Ascending aorta (tissue), 2 donors: Measurements from ENCODE around the gene CHGA. TPM values are rescaled to one million over a fixed set of nuclear protein-coding genes. Genes with fewer than 3 reads are reported as not detected.

Experiments used
- DNase-seq, 2 donors: peaks; one replicate each; pipeline ENCODE4 v3.0.0-alpha.2; 2019; ENCODE audit warnings: low spot score in 2 of 2
- H3K27ac ChIP-seq, 2 donors: fragments of 200-600 bp; sonication (generic); one replicate each; pipeline ENCODE4 v1.5.1; 2016 to 2017; ENCODE audit warnings: mild to moderate bottlenecking in 1 of 2
- H3K27me3 ChIP-seq: fragments of 200-600 bp; sonication (generic); one replicate; pipeline ENCODE4 v1.5.1; 2017
- H3K36me3 ChIP-seq, 2 donors: fragments of 200-600 bp; sonication (generic); one replicate each; pipeline ENCODE4 v1.5.1; 2016
- H3K4me1 ChIP-seq, 2 donors: fragments of 200-600 bp; sonication (generic); one replicate each; pipeline ENCODE4 v1.5.1; 2016 to 2017; ENCODE audit warnings: mild to moderate bottlenecking in 1 of 2
- H3K4me3 ChIP-seq, 2 donors: fragments of 200-600 bp; sonication (generic); one replicate each; pipeline ENCODE4 v1.5.1; 2016 to 2017; ENCODE audit warnings: mild to moderate bottlenecking in 1 of 2
- H3K9me3 ChIP-seq, 2 donors: fragments of 200-600 bp; sonication (generic); one replicate each; pipeline ENCODE4 v1.5.1; 2016
- CTCF ChIP-seq, 3 experiments: fragments of 200-600 bp in 2 of 3; fragments of 450-650 bp in 1 of 3; sonication (generic) in 2 of 3; IDR thresholded peaks; one replicate each; pipeline ENCODE4 v1.5.1; 2016 to 2019; ENCODE audit warnings: antibody characterized with exemption in 3 of 3, mild to moderate bottlenecking in 1 of 3, moderate library complexity in 1 of 3
- intact Hi-C: fragments of 100-400 bp; cut with DNase I; formaldehyde crosslinking; loops from one replicate; pipeline ENCODE4 v1.15.1; 2023
- total RNA-seq: library from RNA; depleted of rRNA; stranded (reverse); fragments of >200 nt; gene quantifications from one replicate; pipeline ENCODE4 v1.1.0, GENCODE V29; 2016

The CHGA gene
- total RNA-seq, 1 donor from 2014 or later: 0.32 TPM

GRCh38 chr14:92898566-92899131 is 24.3 kb upstream of the CHGA start:
- no peak for TF ChIP-seq CTCF (IDR thresholded peaks at IDR 0.05)
- Histone ChIP-seq H3K36me3 (no peaks in the 10 kb centered on the region), H3K27me3 (no peaks in the 10 kb centered on the region), H3K9me3 (no peaks in the 10 kb centered on the region), H3K4me3 (no peak overlapping the region), H3K27ac (no peak overlapping the region), H3K4me1 (no peaks in the 10 kb centered on the region)
- DNase-seq: no peak
- intact Hi-C loops: no loop called here

- Histone ChIP-seq H3K4me1 (no peaks in the 10 kb centered on the region), H3K27me3 (no peaks in the 10 kb centered on the region), H3K9me3 (no peaks in the 10 kb centered on the region), H3K27ac (no peak overlapping the region), H3K36me3 (no peaks in the 10 kb centered on the region), H3K4me3 (no peak overlapping the region)
- TF ChIP-seq CTCF (IDR thresholded peaks at IDR 0.05): no peak
- no peak for DNase-seq
- intact Hi-C loops: no loop called here
These were observed 22.3 kb upstream of the CHGA start for GRCh38 chr14:92900660-92901059.

- Histone ChIP-seq H3K27me3 (no peaks in the 10 kb centered on the region), H3K27ac (no peak overlapping the region), H3K4me1 (no peaks in the 10 kb centered on the region), H3K36me3 (no peaks in the 10 kb centered on the region), H3K9me3 (no peaks in the 10 kb centered on the region), H3K4me3 (no peak overlapping the region)
- intact Hi-C loops: no loop called here
- DNase-seq: no peak
- no peak for TF ChIP-seq CTCF (IDR thresholded peaks at IDR 0.05)
These were observed 20.8 kb upstream of the CHGA start for GRCh38 chr14:92902191-92902590.

GRCh38 chr14:92902726-92903125 is 20.2 kb upstream of the CHGA start:
- Histone ChIP-seq H3K4me3 (no peak overlapping the region), H3K36me3 (no peaks in the 10 kb centered on the region), H3K9me3 (no peaks in the 10 kb centered on the region), H3K27me3 (no peaks in the 10 kb centered on the region), H3K27ac (no peak overlapping the region), H3K4me1 (no peaks in the 10 kb centered on the region)
- intact Hi-C loops: no loop called here
- TF ChIP-seq CTCF (IDR thresholded peaks at IDR 0.05): no peak
- no peak for DNase-seq

GRCh38 chr14:92903359-92903758 is 19.6 kb upstream of the CHGA start:
- intact Hi-C loops: no loop called here
- H3K9me3 ChIP-seq: no peaks in the 10 kb centered on the region
- no peaks in the 10 kb centered on the region for H3K27me3 ChIP-seq
- DNase-seq: no peak
- no peak for TF ChIP-seq CTCF (IDR thresholded peaks at IDR 0.05)
- H3K4me3 ChIP-seq: no peak overlapping the region
- no peak overlapping the region for H3K27ac ChIP-seq
- H3K36me3 ChIP-seq: no peaks in the 10 kb centered on the region
- H3K4me1 ChIP-seq: no peaks in the 10 kb centered on the region

GRCh38 chr14:92905667-92906066 is 17.3 kb upstream of the CHGA start:
- Histone ChIP-seq H3K27me3 (no peaks in the 10 kb centered on the region), H3K27ac (no peak overlapping the region), H3K36me3 (no peaks in the 10 kb centered on the region), H3K4me1 (no peaks in the 10 kb centered on the region), H3K4me3 (no peak overlapping the region), H3K9me3 (no peaks in the 10 kb centered on the region)
- no peak for TF ChIP-seq CTCF (IDR thresholded peaks at IDR 0.05)
- intact Hi-C loops: no loop called here
- no peak for DNase-seq
